AG10803 (cell line): ENCODE results near the gene FUT4.

Experiments used
- DNase-seq: peaks from one replicate; pipeline ENCODE4 v3.0.0; 2010; ENCODE audit warnings: low read depth
- H3K4me3 ChIP-seq: 2 replicates; pipeline ENCODE4 v1.5.1; 2011; ENCODE audit warnings: mild to moderate bottlenecking, low read length, control low read depth
- TF ChIP-seq, protein P1 (sequence below): conservative IDR thresholded peaks from 2 replicates; pipeline ENCODE4 v1.5.1; 2011; ENCODE audit warnings: mild to moderate bottlenecking, low read length, control low read depth, inconsistent platforms

FUT4 gene

DNA sequence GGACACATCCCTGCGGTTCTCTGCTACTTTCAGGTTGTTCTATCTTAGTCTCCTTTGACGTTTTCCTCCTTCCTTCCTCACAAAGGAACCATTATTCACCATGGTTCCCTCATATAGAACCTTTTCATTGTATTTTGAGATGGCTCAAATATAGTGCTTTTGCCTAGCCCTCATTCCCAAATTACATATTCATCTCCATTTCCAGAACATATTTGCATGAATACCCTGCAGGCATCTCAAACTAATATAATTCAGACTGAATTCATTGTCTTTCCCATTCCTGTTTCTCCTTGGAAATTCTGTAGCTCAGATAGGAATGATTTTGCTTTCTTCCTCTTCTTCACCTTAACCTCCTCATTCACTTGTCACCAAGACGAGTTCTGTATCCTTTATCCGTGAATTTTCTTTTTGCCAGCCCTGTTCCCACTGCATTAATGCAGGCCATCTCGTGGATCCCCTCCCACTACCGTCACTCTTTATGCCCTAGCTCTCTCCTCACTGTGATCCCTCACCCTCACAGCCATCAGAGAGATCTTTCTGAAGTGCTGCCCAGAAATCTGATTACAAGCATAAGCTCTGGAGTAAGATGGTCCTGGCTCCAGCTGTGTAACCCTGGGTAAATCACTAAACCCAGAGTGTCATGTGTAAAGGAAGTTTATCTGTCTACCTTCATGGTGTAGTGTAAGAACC, 46.8 kb downstream of the FUT4 start:
- no peak overlapping the region for H3K4me3 ChIP-seq
- no peak for DNase-seq
- TF ChIP-seq, protein P1, sequence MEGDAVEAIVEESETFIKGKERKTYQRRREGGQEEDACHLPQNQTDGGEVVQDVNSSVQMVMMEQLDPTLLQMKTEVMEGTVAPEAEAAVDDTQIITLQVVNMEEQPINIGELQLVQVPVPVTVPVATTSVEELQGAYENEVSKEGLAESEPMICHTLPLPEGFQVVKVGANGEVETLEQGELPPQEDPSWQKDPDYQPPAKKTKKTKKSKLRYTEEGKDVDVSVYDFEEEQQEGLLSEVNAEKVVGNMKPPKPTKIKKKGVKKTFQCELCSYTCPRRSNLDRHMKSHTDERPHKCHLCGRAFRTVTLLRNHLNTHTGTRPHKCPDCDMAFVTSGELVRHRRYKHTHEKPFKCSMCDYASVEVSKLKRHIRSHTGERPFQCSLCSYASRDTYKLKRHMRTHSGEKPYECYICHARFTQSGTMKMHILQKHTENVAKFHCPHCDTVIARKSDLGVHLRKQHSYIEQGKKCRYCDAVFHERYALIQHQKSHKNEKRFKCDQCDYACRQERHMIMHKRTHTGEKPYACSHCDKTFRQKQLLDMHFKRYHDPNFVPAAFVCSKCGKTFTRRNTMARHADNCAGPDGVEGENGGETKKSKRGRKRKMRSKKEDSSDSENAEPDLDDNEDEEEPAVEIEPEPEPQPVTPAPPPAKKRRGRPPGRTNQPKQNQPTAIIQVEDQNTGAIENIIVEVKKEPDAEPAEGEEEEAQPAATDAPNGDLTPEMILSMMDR: no peak

DNA sequence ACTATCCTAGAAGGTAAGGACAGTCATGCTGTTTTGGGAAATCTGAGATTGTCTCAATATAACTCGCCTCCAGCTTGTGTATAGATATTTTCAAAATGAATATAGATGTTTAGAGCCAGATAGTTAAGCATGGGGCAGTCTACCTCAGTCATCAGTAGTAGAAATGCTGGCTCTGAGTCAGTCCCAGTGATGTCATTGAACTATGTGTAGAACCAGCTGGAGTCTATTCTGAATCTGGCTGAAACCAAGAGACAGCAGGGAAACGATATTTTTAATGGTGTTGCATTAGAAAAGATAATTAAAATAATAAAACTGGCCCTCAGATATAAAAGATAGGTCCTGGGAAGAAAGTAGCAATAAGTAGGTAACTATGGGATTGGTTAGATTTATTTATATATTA, 49.3 kb downstream of the FUT4 start:
- peak; percentile 43 for DNase-seq
- TF ChIP-seq, protein P1: no peak
- H3K4me3 ChIP-seq: no peak overlapping the region

DNA sequence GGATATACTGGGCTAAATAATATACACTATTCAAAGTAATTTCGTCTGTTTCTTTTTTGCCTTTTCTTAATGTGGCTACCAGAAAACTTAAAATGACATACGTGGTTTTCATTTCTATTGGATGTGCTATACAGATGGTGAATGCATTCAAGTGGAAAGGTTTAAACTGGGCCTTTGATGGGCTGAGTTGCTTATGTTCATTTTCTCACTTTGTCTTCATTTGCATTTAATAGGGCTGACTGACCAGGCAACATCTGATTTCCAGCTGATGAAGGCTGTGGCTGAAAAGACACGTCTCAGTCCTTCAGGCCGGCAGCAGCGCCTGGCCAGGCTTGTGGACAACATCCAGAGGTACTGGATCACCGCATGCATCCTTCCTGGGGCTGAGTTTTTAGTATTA, 51.4 kb downstream of the FUT4 start:
- TF ChIP-seq, protein P1: no peak
- no peak overlapping the region for H3K4me3 ChIP-seq
- no peak for DNase-seq

DNA sequence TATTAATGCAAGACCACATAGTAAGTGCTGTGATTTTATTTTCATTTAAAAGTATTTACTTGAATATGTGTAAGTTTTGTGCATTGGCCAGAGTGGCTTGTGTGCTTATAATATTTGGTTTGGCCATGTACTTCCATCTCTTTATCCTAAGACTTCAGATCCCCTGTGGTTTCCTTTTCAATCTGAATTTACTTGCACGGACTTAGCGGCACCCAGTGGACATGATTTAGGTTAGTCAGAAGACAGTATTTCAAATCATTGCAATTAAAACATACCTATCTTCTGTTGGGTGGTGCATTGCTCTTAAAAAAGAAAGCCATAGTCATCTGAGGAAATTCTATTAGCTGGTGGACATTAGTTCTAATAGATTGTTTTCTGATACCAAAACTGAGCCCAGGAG, 54.2 kb downstream of the FUT4 start:
- no peak overlapping the region for H3K4me3 ChIP-seq
- peak; percentile 5 for DNase-seq
- TF ChIP-seq, protein P1: no peak; the same call in 1 of the 2 replicates
